ENCODE measurements around the gene HNRNPH1. TPM values are rescaled to one million over a fixed set of nuclear protein-coding genes. Genes with fewer than 3 reads are reported as not detected.

HNRNPH1 gene
- total and polyA plus RNA-seq, 2 of the 13 experiments (the other 11 are each of a cell fraction or from before 2014, with no cell fraction given) = 382 to 1,064 TPM

DNA sequence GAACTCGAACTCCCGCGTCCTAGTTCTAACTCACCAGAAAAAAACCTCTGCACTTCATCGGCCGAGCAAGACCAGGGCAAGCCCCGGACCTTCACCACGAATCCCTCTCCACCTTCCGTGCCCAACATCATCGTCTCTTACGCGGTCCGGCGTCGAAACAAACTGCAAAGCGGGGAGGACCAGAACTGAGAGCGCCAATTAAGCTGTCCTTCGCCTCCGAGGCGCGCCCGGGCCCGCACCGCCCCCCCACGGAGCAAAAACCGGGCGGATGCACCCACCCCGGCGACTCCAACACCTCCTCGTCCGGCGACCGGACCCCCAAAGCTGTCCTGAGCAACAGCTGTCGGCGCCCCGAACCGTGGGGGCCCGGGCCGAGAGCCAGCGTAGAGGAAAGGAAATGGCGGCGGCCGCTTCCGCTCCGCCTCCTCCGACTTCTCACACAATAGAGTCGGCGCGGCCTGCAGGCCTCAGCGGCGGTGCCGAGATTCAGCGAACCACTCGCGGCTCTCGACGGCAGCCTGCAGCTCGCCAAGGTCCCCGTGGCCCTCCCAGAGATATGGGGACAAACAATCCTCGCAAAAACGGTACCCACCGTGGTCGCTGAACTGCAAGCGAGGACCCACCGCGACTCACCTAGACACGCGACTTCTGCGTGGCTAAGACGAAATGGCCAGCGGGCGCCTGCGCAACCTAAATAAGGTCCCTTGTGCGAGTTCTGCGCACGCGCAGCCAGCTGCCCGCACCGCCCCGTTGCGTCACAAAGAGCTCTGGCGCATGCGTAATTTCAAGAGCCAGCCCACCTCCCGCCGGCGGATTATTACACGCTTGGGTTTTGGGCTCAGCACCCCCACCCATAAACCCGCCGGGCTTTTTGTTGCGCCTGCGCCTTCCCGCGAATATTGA lies at the start of gene HNRNPH1 (continued):
- TF ChIP-seq ZNF552 (CRISPR knock-in tag; IDR thresholded peaks at IDR 0.05; ENCODE audit: borderline replicate concordance) (no peak), NFKBIZ (CRISPR knock-in tag; IDR thresholded peaks at IDR 0.05) (no peak), ZFP82 (CRISPR knock-in tag; IDR thresholded peaks at IDR 0.05; ENCODE audit: borderline replicate concordance) (no peak), MTF1 (CRISPR knock-in tag; IDR thresholded peaks at IDR 0.05) (peak; percentile 85; the same call in 1 of the 2 replicates), NPAS2 (CRISPR knock-in tag; IDR thresholded peaks at IDR 0.05; ENCODE audit: borderline replicate concordance) (0 out of 2 replicates have a peak, but pooled peaks have one; percentile 22), HNF4G (IDR thresholded peaks at IDR 0.05; ENCODE audit: borderline replicate concordance, low read depth, low read length) (no peak; the same call in 1 of the 2 replicates), HNF4G (CRISPR knock-in tag; IDR thresholded peaks at IDR 0.05; ENCODE audit: borderline replicate concordance, low read depth) (no peak), GTF3A (CRISPR knock-in tag; conservative IDR thresholded peaks at IDR 0.05) (no peak), NCOR1 (IDR thresholded peaks at IDR 0.05; ENCODE audit: borderline replicate concordance, low read length) (no peak), ZFP36 (IDR thresholded peaks at IDR 0.05; ENCODE audit: borderline replicate concordance, low read depth, low read length, partially characterized antibody) (no peak), CHD2 (IDR thresholded peaks at IDR 0.05; ENCODE audit: low read depth, low read length) (no peak; the same call in 1 of the 2 replicates), ELF4 (CRISPR knock-in tag; IDR thresholded peaks at IDR 0.05; ENCODE audit: borderline replicate concordance) (no peak; the same call in 1 of the 2 replicates), ZFP1 (CRISPR knock-in tag; IDR thresholded peaks at IDR 0.05) (no peak), ZC3H4 (CRISPR knock-in tag; IDR thresholded peaks at IDR 0.05; ENCODE audit: borderline replicate concordance) (no peak), DPF2 (CRISPR knock-in tag; IDR thresholded peaks at IDR 0.05; ENCODE audit: borderline replicate concordance, low read depth) (no peak), GPN1 (CRISPR knock-in tag; IDR thresholded peaks at IDR 0.05; ENCODE audit: borderline replicate concordance) (no peak)
- TF ChIP-seq, protein P1, sequence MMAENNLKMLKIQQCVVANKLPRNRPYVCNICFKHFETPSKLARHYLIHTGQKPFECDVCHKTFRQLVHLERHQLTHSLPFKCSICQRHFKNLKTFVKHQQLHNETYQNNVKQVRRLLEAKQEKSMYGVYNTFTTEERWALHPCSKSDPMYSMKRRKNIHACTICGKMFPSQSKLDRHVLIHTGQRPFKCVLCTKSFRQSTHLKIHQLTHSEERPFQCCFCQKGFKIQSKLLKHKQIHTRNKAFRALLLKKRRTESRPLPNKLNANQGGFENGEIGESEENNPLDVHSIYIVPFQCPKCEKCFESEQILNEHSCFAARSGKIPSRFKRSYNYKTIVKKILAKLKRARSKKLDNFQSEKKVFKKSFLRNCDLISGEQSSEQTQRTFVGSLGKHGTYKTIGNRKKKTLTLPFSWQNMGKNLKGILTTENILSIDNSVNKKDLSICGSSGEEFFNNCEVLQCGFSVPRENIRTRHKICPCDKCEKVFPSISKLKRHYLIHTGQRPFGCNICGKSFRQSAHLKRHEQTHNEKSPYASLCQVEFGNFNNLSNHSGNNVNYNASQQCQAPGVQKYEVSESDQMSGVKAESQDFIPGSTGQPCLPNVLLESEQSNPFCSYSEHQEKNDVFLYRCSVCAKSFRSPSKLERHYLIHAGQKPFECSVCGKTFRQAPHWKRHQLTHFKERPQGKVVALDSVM (CRISPR knock-in tag; IDR thresholded peaks at IDR 0.05) = peak; percentile 51; the same call in 1 of the 2 replicates
- TF ChIP-seq, protein P2, sequence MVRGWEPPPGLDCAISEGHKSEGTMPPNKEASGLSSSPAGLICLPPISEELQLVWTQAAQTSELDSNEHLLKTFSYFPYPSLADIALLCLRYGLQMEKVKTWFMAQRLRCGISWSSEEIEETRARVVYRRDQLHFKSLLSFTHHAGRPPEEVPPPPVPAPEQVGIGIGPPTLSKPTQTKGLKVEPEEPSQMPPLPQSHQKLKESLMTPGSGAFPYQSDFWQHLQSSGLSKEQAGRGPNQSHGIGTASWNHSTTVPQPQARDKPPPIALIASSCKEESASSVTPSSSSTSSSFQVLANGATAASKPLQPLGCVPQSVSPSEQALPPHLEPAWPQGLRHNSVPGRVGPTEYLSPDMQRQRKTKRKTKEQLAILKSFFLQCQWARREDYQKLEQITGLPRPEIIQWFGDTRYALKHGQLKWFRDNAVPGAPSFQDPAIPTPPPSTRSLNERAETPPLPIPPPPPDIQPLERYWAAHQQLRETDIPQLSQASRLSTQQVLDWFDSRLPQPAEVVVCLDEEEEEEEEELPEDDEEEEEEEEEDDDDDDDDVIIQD (CRISPR knock-in tag; IDR thresholded peaks at IDR 0.05; ENCODE audit: low read depth) = no peak
- TF ChIP-seq, protein P3, sequence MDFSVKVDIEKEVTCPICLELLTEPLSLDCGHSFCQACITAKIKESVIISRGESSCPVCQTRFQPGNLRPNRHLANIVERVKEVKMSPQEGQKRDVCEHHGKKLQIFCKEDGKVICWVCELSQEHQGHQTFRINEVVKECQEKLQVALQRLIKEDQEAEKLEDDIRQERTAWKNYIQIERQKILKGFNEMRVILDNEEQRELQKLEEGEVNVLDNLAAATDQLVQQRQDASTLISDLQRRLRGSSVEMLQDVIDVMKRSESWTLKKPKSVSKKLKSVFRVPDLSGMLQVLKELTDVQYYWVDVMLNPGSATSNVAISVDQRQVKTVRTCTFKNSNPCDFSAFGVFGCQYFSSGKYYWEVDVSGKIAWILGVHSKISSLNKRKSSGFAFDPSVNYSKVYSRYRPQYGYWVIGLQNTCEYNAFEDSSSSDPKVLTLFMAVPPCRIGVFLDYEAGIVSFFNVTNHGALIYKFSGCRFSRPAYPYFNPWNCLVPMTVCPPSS (IDR thresholded peaks at IDR 0.05) = no peak
- TF ChIP-seq, protein P4, sequence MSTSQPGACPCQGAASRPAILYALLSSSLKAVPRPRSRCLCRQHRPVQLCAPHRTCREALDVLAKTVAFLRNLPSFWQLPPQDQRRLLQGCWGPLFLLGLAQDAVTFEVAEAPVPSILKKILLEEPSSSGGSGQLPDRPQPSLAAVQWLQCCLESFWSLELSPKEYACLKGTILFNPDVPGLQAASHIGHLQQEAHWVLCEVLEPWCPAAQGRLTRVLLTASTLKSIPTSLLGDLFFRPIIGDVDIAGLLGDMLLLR (CRISPR knock-in tag; IDR thresholded peaks at IDR 0.05) = peak; percentile 43; the same call in 1 of the 2 replicates
- TF ChIP-seq, protein P5, sequence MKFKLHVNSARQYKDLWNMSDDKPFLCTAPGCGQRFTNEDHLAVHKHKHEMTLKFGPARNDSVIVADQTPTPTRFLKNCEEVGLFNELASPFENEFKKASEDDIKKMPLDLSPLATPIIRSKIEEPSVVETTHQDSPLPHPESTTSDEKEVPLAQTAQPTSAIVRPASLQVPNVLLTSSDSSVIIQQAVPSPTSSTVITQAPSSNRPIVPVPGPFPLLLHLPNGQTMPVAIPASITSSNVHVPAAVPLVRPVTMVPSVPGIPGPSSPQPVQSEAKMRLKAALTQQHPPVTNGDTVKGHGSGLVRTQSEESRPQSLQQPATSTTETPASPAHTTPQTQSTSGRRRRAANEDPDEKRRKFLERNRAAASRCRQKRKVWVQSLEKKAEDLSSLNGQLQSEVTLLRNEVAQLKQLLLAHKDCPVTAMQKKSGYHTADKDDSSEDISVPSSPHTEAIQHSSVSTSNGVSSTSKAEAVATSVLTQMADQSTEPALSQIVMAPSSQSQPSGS (CRISPR knock-in tag; IDR thresholded peaks at IDR 0.05) = peak; percentile 50
- TF ChIP-seq, protein P6, sequence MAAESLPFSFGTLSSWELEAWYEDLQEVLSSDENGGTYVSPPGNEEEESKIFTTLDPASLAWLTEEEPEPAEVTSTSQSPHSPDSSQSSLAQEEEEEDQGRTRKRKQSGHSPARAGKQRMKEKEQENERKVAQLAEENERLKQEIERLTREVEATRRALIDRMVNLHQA (CRISPR knock-in tag; IDR thresholded peaks at IDR 0.05) = no peak

Data from HepG2 (cell line).